HG02763 (cell line): ENCODE data around the gene CNNM4.

Experiments
- ATAC-seq: cut with Tn5 transposase; IDR thresholded peaks from one replicate; pipeline ENCODE4 v1.9.1; 2021; ENCODE audit warnings: mild to moderate bottlenecking, moderate library complexity; ENCODE audit not compliant: unreplicated experiment

CNNM4 gene

GRCh38 chr2:96757477-96757860, 3.2 kb upstream of the CNNM4 start:
- ATAC-seq: no peak

- ATAC-seq: no peak
Observed at GRCh38 chr2:96758987-96759386, 1.7 kb upstream of the CNNM4 start.

GRCh38 chr2:96759548-96759947, 1.2 kb upstream of the CNNM4 start:
- ATAC-seq: no peak

GRCh38 chr2:96760986-96761832, 507 bp downstream of the CNNM4 start:
- peak; percentile 4 for ATAC-seq

- no peak for ATAC-seq
Observed at GRCh38 chr2:96762529-96763311, 2.0 kb downstream of the CNNM4 start.

- no peak for ATAC-seq
Observed at GRCh38 chr2:96763511-96764252, 3.0 kb downstream of the CNNM4 start.

- no peak for ATAC-seq
Observed at GRCh38 chr2:96764253-96764637, 3.5 kb downstream of the CNNM4 start.

GRCh38 chr2:96767135-96767871, 6.6 kb downstream of the CNNM4 start:
- no peak for ATAC-seq

GRCh38 chr2:96768083-96768561, 7.4 kb downstream of the CNNM4 start:
- ATAC-seq: no peak

- no peak for ATAC-seq
Observed at GRCh38 chr2:96769814-96770213, 9.1 kb downstream of the CNNM4 start.

- ATAC-seq: no peak
Observed at GRCh38 chr2:96770442-96771202, 9.9 kb downstream of the CNNM4 start.

- no peak for ATAC-seq
Observed at GRCh38 chr2:96771796-96772618, 11.3 kb downstream of the CNNM4 start.

GRCh38 chr2:96772903-96773671, 12.4 kb downstream of the CNNM4 start:
- ATAC-seq: no peak

GRCh38 chr2:96773922-96774321, 13.2 kb downstream of the CNNM4 start:
- ATAC-seq: no peak

- no peak for ATAC-seq
Observed at GRCh38 chr2:96775160-96775559, 14.5 kb downstream of the CNNM4 start.

- ATAC-seq: no peak
Observed at GRCh38 chr2:96783388-96783787, 22.7 kb downstream of the CNNM4 start.

- no peak for ATAC-seq
Observed at GRCh38 chr2:96787411-96787810, 26.7 kb downstream of the CNNM4 start.
